Measurements from ENCODE around the gene PLCXD1. TPM values are rescaled to one million over a fixed set of nuclear protein-coding genes. Genes with fewer than 3 reads are reported as not detected.

The PLCXD1 gene
- polyA plus RNA-seq, 1 donor from 2014 or later, result 30.1 TPM

- Histone ChIP-seq H3K9me3 (ENCODE audit: low read length) (no peaks in the 10 kb centered on the region), H3K4me3 (ENCODE audit: low read length) (no peak overlapping the region), H3K36me3 (ENCODE audit: insufficient read depth, low read length) (no peaks in the 10 kb centered on the region), H4K20me1 (ENCODE audit: insufficient read depth) (no peaks in the 10 kb centered on the region), H3K4me2 (ENCODE audit: low read length) (no peak overlapping the region), H3K79me2 (replicated peaks; ENCODE audit: insufficient read depth, low read length) (no peaks in the 10 kb centered on the region), H3K27ac (ENCODE audit: low read length) (no peak overlapping the region), H2AFZ (ENCODE audit: low read depth, low read length) (no peak overlapping the region), H3F3A (ENCODE audit: insufficient read depth, low read length, poor library complexity, severe bottlenecking) (no peaks in the 10 kb centered on the region), H3K9me2 (ENCODE audit: insufficient read depth, low read length) (no peaks in the 10 kb centered on the region), H3K27me3 (ENCODE audit: insufficient read depth, low read depth, low read length) (no peaks in the 10 kb centered on the region), H3K9ac (ENCODE audit: low read length) (no peak overlapping the region)
- TF ChIP-seq RAD21 (conservative IDR thresholded peaks at IDR 0.05) (no peak), MXI1 (conservative IDR thresholded peaks at IDR 0.05; ENCODE audit: poor library complexity, severe bottlenecking) (no peak), TAF1 (IDR thresholded peaks at IDR 0.05; ENCODE audit: low read depth) (no peak), CTCF (IDR thresholded peaks at IDR 0.05; ENCODE audit: poor library complexity, severe bottlenecking) (no peak), EP300 (conservative IDR thresholded peaks at IDR 0.05; ENCODE audit: poor library complexity, severe bottlenecking) (no peak)
Observed at GRCh38 chrX:252244-252956, 28.8 kb upstream of the PLCXD1 start.

GRCh38 chrX:252957-253291 lies 28.3 kb upstream of the PLCXD1 start:
- TF ChIP-seq SMC3 (conservative IDR thresholded peaks at IDR 0.05; ENCODE audit: poor library complexity) (no peak), RAD21 (conservative IDR thresholded peaks at IDR 0.05) (no peak), TAF1 (IDR thresholded peaks at IDR 0.05; ENCODE audit: low read depth) (no peak), REST (IDR thresholded peaks at IDR 0.05; ENCODE audit: borderline replicate concordance) (no peak), POLR2AphosphoS5 (IDR thresholded peaks at IDR 0.05) (no peak), EP300 (conservative IDR thresholded peaks at IDR 0.05; ENCODE audit: poor library complexity, severe bottlenecking) (no peak), CTCF (IDR thresholded peaks at IDR 0.05; ENCODE audit: poor library complexity, severe bottlenecking) (no peak), EZH2 (IDR thresholded peaks at IDR 0.05; ENCODE audit: borderline replicate concordance, insufficient read depth, low read length, poor library complexity, severe bottlenecking) (no peak), MXI1 (conservative IDR thresholded peaks at IDR 0.05; ENCODE audit: poor library complexity, severe bottlenecking) (no peak)
- no peak overlapping the region for H2AFZ ChIP-seq (ENCODE audit: low read depth, low read length)
- no peaks in the 10 kb centered on the region for H3K79me2 ChIP-seq (replicated peaks; ENCODE audit: insufficient read depth, low read length)

More at GRCh38 chrX:252957-253291, 28.3 kb upstream of the PLCXD1 start:
- H3K27me3 ChIP-seq (ENCODE audit: insufficient read depth, low read depth, low read length), result no peaks in the 10 kb centered on the region
- no peaks in the 10 kb centered on the region for H3K9me3 ChIP-seq (ENCODE audit: low read length)
- no peak overlapping the region for H3K9ac ChIP-seq (ENCODE audit: low read length)
- no peaks in the 10 kb centered on the region for H3K9me2 ChIP-seq (ENCODE audit: insufficient read depth, low read length)
- no peak overlapping the region for H3K27ac ChIP-seq (ENCODE audit: low read length)
- H4K20me1 ChIP-seq (ENCODE audit: insufficient read depth), result no peaks in the 10 kb centered on the region
- H3K4me3 ChIP-seq (ENCODE audit: low read length), result no peak overlapping the region
- H3K4me2 ChIP-seq (ENCODE audit: low read length), result no peak overlapping the region
- H3K36me3 ChIP-seq (ENCODE audit: insufficient read depth, low read length), result no peaks in the 10 kb centered on the region
- no peaks in the 10 kb centered on the region for H3F3A ChIP-seq (ENCODE audit: insufficient read depth, low read length, poor library complexity, severe bottlenecking)

Data from neural cell (in vitro differentiated cells).